HEK293T (cell line): ENCODE results near the gene CILP2.

Experiments
- ARNT ChIP-seq: fragments of 450-650 bp; IDR thresholded peaks from 2 replicates; pipeline ENCODE4 v1.6.1; 2017; ENCODE audit warnings: mild to moderate bottlenecking
- BHLHE40 ChIP-seq: fragments of 450-650 bp; IDR thresholded peaks from 2 replicates; pipeline ENCODE4 v1.6.1; 2016; ENCODE audit warnings: mild to moderate bottlenecking, moderate library complexity, borderline replicate concordance
- FOXA1 ChIP-seq: fragments of 450-650 bp; IDR thresholded peaks from 2 replicates; pipeline ENCODE4 v1.6.1; 2016; ENCODE audit warnings: mild to moderate bottlenecking
- FOXM1 ChIP-seq: fragments of 450-650 bp; IDR thresholded peaks from 2 replicates; pipeline ENCODE4 v1.6.1; 2017; ENCODE audit warnings: mild to moderate bottlenecking, borderline replicate concordance
- HDGF ChIP-seq: fragments of 450-650 bp; IDR thresholded peaks from 2 replicates; pipeline ENCODE4 v1.6.1; 2017; ENCODE audit warnings: antibody characterized with exemption, borderline replicate concordance
- L3MBTL2 ChIP-seq: fragments of 450-650 bp; conservative IDR thresholded peaks from 2 replicates; pipeline ENCODE4 v1.6.1; 2016; ENCODE audit warnings: mild to moderate bottlenecking
- NFRKB ChIP-seq: fragments of 450-650 bp; IDR thresholded peaks from 2 replicates; pipeline ENCODE4 v1.6.1; 2016; ENCODE audit warnings: mild to moderate bottlenecking, moderate library complexity
- SP1 ChIP-seq: fragments of 450-650 bp; IDR thresholded peaks from 2 replicates; pipeline ENCODE4 v1.6.1; 2017
- SUZ12 ChIP-seq: fragments of 450-650 bp; IDR thresholded peaks from 2 replicates; pipeline ENCODE4 v1.6.1; 2016; ENCODE audit warnings: mild to moderate bottlenecking
- ZNF384 ChIP-seq: fragments of 450-650 bp; IDR thresholded peaks from 2 replicates; pipeline ENCODE4 v1.6.1; 2016
- TF ChIP-seq, protein P1 (sequence below): fragments of 450-650 bp; IDR thresholded peaks from 2 replicates; pipeline ENCODE4 v1.6.1; 2016

DNA sequence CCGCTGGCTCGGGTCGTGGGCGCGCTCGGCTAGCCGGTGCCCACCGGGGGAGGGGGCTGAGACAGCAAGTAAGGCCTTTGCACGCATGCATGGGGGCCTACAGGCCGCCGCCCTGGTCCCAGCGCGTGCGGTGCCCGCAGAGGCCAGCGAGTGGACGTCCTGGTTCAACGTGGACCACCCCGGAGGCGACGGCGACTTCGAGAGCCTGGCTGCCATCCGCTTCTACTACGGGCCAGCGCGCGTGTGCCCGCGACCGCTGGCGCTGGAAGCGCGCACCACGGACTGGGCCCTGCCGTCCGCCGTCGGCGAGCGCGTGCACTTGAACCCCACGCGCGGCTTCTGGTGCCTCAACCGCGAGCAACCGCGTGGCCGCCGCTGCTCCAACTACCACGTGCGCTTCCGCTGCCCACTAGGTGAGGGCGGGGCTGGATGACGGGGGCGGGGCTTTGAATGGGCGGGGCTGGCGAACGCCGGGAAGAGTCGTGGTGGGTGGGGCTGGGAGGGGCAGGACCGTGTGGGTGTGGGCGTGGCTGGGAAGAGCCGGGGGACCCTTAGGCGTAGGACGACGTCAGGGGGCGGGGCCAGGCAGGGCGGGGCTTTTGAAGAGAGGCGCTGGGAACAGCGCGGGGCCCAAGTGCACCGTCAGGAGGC is 2.1 kb downstream of the CILP2 start:
- TF ChIP-seq SP1: no peak
- TF ChIP-seq FOXM1: no peak
- no peak for TF ChIP-seq HDGF
- TF ChIP-seq BHLHE40: no peak
- no peak for TF ChIP-seq FOXA1
- TF ChIP-seq, protein P1, sequence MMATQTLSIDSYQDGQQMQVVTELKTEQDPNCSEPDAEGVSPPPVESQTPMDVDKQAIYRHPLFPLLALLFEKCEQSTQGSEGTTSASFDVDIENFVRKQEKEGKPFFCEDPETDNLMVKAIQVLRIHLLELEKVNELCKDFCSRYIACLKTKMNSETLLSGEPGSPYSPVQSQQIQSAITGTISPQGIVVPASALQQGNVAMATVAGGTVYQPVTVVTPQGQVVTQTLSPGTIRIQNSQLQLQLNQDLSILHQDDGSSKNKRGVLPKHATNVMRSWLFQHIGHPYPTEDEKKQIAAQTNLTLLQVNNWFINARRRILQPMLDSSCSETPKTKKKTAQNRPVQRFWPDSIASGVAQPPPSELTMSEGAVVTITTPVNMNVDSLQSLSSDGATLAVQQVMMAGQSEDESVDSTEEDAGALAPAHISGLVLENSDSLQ: no peak
- TF ChIP-seq SUZ12: no peak
- no peak for TF ChIP-seq L3MBTL2
- no peak for TF ChIP-seq ZNF384
- TF ChIP-seq NFRKB: no peak
- TF ChIP-seq ARNT: no peak
